IPS DF 4.7 (cell line): ENCODE results near the gene PAX5.

Source experiments
- DNase-seq: peaks from one replicate; pipeline ENCODE4 v3.0.0-alpha.2; 2013; ENCODE audit warnings: low spot score; ENCODE audit errors: extremely low read depth

PAX5 gene

DNA sequence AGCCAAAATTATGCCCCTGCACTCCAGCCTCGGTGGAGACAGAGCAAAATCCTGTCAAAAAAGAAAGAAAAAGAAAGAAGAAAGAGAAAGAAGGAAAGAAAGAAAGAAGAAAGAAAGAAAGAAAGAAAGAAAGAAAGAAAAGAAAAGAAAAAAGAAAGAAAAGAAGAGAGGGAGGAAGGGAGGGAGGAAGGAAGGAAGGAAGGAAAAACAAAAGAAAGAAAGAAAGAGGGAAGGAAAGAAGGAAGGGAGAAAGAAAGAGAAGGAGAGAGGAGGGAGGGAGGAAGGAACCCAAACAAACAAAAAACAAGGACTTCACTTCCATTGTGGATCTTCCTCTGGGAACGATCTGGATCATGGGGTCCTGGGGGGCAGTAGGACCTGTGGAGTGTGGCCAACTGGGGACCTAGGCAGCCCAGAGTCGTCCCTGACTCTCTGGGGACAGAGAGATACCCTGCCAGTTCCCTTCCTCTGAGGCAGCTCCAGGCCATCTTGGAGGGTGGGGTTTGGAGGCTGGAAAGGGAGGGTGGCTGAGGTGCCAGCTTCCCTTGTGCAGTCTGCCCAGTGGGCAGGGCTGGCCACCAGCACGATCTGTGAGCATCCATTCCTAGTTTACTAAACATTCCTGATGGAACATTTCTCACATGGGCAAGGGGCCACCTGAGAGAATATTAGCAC, 216.8 kb downstream of the PAX5 start:
- DNase-seq = no peak

DNA sequence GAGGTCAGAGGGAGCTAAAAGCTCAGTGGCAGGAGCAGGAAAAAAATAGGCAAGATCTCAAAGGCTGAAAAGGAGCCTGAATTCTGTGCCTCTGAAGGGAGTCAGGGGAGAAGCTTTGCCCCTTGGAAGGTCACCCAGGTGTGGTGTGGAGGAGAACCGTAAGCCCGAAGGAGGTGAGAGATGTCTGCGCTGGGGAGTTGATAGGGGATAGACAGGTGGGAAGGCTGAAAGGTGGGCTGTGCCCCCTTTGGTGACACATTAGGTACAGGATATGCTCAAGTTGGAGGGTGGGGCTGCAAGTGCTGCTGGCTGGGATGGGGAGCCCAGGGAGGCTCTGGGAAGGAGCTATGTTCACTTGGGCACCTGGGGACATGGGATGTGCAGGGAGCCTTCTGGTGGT, 217.7 kb downstream of the PAX5 start:
- DNase-seq = no peak

GRCh38 chr9:36815566-36816348, 218.3 kb downstream of the PAX5 start:
- DNase-seq = no peak

GRCh38 chr9:36815023-36815422, 219.0 kb downstream of the PAX5 start:
- no peak for DNase-seq

DNA sequence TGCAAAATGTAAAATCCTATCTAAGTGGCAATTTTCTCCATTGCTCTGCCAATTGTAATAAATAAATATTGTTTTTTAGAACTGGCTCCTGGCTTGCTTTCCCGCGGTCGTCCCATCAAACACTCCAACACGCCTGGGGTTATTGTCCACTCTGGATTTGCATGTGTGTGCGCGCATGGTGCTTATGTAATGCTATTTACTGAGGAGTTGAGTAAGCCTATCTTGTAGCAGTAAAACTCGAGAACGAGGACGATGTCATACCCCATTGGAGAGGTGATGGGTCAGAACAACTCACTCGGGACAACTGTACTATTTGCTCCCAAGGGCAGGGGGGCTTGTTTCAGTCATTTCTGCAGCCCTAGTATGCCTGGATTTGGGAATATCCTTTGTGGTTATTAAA, 220.9 kb downstream of the PAX5 start:
- no peak for DNase-seq

DNA sequence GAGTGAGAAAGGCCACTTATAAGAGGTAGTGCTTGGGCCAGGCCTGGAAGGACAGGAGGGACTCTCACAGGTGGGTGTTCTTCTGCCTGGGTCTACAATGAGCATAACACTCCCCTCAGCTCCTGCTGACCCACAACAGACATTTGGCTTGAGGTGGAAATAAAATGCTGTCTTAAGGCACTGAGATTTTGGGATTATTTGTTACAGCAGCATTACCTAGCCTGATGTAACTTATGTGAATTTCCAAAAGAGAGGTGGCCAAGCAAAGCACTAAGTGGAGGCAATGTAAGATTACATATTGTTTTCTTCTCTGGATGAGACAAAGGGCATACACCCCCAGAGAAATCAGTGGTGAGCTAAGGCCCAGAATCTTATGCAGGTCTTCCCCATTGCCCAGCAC, 221.5 kb downstream of the PAX5 start:
- no peak for DNase-seq

DNA sequence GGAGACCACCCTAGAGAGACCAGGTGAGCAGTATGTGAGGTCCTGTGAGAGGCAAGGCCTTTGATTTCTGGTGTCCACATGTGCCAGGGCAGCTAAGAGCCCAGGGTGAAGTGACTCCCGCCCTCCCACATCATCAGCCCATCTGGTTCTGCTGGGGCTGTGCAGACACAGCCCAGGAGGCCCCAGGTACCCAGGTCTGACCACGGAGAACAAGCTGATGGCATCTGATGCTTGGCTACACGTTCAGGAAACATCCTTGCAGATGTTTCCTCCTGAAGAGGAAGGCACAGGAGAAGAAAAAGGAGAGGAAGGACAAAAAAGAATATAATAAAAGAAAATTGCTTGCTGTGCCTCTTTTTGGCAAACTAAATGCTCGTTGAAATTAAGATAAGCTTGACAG, 225.8 kb downstream of the PAX5 start:
- DNase-seq = no peak

DNA sequence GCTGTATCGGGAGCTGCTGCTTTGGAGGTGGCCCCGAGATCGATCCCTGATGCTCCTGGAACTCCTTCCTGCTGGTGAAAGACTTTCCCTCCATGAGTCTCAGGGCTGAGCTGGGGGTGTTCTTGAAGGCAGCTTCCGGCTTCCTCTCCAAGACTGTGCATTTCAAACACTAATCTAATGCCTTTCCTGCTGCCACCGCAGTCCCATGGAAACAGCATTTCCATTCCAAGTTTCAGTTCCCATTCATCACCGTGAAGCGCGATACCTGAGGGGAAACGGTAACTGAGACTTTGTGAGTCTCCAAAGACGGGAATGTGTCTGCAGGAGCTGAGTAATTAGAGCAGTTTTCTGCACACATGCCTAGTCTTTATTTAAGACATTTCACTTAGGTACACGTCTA, 230.1 kb downstream of the PAX5 start:
- no peak for DNase-seq

- DNase-seq = no peak
These were observed 231.7 kb downstream of the PAX5 start for GRCh38 chr9:36802201-36802920.

GRCh38 chr9:36800455-36800854, 233.6 kb downstream of the PAX5 start:
- DNase-seq = no peak

- DNase-seq = no peak
These were observed 235.6 kb downstream of the PAX5 start for GRCh38 chr9:36798350-36799065.

- DNase-seq = no peak
These were observed 236.4 kb downstream of the PAX5 start for GRCh38 chr9:36797471-36798220.

DNA sequence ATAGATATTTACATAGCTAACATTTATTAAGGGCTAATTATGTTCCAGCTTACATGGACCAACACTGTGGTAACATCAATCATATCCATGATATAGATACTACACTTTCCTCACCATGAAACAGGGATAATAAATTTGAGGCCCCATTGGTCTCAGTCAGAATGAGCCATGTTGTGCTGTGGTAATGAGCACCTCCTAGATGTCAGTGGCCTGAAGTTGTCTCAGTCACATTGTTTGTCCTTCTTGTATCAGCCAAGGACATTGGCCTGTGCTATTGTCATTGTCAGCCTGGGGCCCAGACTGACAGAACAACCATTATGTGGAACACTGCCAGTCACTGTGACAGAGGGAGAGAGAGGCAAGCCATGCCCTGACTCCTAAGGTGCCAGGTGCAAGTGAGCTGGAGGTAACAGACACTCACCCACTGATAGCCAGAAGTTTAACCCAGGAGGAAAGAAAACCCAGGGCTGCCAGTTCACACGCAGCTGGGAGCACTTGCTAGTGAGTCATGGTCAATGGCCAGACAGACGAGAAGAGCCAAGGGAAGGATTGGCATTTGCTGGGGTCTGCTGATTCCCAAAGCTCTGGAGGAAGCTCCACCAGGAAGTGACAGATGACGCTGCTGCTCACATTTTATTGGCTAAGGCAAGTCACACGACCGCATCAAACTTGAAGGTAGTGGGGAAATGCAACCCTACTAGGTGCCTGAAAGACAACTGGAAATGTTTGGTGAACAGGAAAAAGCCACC, 237.2 kb downstream of the PAX5 start:
- DNase-seq = no peak

DNA sequence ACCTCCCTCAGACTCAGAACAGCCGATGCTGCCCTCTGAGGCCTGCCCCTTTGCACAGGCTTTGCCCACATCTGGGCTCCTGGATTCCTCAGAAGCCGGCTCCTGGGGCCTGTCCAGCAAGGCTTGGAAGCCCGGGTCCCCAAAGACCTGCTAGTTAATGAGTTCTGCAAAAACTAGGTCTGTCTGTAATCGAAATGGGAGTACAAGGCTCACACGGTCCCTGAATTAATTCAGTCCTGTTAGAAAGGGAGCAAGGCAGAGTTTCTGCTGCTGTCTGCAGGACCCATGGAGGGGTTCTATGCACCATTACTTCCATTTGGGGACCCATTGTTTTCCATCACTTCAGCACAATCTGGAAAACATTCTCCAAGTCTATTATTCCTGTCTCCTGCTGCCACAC, 239.6 kb downstream of the PAX5 start:
- DNase-seq = no peak

DNA sequence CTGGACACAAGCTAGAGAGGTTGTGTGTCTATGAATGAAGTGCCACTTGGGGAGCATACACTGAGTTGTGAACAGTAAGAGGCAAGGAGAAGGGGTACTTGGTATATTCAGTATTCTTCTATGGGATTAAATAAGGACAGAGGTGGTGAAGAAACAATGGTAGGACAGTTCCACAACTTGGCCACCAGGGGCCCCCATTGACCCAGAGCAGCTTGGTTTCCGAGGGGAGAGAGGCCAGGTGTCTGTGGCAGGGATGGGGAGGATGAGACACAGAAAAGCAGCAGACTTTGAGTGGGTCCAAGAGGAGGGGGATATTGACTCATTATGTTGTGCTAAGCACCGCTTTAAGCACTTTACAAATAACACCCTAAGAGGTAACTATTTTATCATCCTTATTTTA, 240.8 kb downstream of the PAX5 start:
- DNase-seq = no peak

GRCh38 chr9:36791222-36791950, 242.7 kb downstream of the PAX5 start:
- DNase-seq = no peak

DNA sequence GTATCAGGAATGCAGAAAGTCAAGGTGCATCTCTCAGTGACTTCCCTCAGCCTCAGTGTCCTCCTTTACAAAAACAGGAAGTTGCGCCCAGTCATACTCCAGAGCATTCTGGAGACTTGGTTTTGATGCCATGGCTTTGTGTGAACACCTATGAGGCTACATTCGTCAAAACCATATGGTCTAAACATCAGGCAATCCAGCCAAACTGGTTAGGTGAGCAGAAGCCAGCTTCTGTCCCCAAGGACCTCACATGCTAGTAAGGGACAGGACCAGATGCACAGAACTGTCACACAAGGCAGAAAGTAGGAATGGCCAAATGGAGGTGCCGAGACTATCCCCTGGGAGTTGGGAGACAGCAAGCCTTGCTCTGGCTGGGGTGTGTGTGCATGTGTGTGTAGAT, 244.2 kb downstream of the PAX5 start:
- no peak for DNase-seq

DNA sequence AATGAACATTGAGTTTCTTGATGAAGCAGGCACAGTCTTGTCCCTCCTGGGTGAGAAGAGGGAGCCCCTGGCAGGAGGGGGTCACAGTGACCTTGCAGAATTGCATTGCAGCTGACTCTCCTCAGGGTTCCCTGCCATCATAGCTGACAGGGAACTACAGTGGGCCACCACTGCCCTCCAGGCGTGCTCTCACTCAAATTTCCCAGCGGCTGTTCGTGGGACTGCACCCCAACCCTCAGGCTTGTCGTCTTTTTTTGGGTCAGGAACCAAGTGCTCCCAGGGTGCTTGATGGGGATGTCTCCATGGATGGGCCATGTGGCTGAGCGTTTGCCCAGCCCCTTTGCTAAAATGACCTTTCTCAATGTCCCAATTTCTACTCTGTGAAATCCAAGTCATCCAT, 245.5 kb downstream of the PAX5 start:
- DNase-seq = no peak

- no peak for DNase-seq
These were observed 246.4 kb downstream of the PAX5 start for GRCh38 chr9:36787709-36788108.
